Measurements from ENCODE around the gene PMM2. TPM values are rescaled to one million over a fixed set of nuclear protein-coding genes. Genes with fewer than 3 reads are reported as not detected.
"Not testable (repeated sequence)": the region's sequence is repeated elsewhere in the genome, so short reads cannot be mapped to it uniquely, and the experiment has no call there.

PMM2 gene
- total RNA-seq, 4 donors from 2014 or later = 35.9 to 98.6 (median 48.6) TPM

GRCh38 chr16:8831871-8832716 lies 34.5 kb downstream of the PMM2 start:
- TF ChIP-seq, protein P1, sequence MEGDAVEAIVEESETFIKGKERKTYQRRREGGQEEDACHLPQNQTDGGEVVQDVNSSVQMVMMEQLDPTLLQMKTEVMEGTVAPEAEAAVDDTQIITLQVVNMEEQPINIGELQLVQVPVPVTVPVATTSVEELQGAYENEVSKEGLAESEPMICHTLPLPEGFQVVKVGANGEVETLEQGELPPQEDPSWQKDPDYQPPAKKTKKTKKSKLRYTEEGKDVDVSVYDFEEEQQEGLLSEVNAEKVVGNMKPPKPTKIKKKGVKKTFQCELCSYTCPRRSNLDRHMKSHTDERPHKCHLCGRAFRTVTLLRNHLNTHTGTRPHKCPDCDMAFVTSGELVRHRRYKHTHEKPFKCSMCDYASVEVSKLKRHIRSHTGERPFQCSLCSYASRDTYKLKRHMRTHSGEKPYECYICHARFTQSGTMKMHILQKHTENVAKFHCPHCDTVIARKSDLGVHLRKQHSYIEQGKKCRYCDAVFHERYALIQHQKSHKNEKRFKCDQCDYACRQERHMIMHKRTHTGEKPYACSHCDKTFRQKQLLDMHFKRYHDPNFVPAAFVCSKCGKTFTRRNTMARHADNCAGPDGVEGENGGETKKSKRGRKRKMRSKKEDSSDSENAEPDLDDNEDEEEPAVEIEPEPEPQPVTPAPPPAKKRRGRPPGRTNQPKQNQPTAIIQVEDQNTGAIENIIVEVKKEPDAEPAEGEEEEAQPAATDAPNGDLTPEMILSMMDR (IDR thresholded peaks at IDR 0.05) = no peak
- ATAC-seq (ENCODE audit: low FRiP score) = no peak

DNA sequence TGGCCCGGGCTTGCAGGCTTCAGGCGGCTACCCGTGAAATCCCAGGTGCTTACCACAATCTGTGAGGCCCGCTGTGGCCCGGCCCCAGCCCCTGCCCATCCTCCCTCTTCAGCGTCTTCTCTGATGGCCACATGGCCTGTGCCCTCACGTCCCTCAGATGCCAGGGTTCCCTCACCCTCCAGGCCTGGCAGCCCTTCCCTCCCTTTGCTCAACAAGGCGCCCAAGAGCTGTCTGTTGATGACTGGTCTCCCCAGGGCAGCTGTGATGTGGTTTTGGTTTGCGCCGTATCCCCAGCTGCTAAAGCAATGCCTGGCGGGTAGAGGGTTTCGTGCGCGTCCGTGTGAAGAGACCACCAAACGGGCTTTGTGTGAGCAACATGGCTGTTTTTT lies 35.1 kb downstream of the PMM2 start:
- TF ChIP-seq, protein P1 (IDR thresholded peaks at IDR 0.05) = no peak
- no peak for ATAC-seq (ENCODE audit: low FRiP score)
- DNase-seq (ENCODE audit: low spot score) = no peak

More at GRCh38 chr16:8831871-8832716, 34.5 kb downstream of the PMM2 start:
- DNase-seq (ENCODE audit: low spot score) = no peak

DNA sequence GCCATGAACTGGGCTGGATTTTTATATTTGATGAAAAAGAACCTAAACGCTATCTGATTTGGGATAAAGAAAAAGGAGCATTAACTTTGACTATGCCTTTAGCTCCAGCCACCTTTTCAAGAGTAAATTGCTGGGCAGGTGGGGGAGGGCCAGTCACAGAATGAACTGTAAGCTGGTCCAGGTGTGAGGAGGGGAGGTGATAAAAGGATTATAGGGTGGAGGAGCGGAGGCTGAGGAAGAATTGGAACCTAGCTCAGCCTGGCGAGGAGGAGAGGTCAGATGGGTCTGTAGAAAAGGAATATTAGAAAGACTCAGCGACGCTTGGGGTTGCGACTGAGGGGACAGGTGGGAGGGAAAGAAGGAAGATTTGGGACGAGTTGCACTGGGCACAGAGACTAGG lies 39.2 kb downstream of the PMM2 start:
- not testable (repeated sequence) for ATAC-seq (ENCODE audit: low FRiP score); DNase-seq (ENCODE audit: low spot score)

- ATAC-seq (ENCODE audit: low FRiP score); DNase-seq (ENCODE audit: low spot score): not testable (repeated sequence)
Observed at GRCh38 chr16:8837594-8837993, 40.0 kb downstream of the PMM2 start.

DNA sequence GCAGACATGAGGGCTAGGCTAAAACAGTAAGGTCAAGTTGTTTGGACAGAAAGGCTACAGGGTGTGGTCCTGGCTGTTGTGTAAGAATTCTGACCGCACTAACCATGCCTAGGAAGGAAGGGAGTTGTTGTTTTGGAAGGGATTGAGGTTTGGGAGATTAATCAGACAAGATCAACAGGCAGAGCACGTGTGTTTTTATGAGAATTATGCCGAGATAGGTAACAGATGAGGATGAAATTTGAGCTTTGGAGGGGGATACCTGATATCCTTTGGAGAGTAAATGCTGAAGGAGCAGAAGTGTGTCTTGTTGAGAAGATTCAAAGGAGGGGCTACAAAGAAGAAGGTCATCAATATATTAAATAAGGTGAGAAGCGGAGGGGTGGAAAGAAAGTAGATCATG lies 44.4 kb downstream of the PMM2 start:
- DNase-seq (ENCODE audit: low spot score); ATAC-seq (ENCODE audit: low FRiP score): not testable (repeated sequence)

GRCh38 chr16:8843296-8843695 lies 45.7 kb downstream of the PMM2 start:
- DNase-seq (ENCODE audit: low spot score); ATAC-seq (ENCODE audit: low FRiP score): not testable (repeated sequence)

DNA sequence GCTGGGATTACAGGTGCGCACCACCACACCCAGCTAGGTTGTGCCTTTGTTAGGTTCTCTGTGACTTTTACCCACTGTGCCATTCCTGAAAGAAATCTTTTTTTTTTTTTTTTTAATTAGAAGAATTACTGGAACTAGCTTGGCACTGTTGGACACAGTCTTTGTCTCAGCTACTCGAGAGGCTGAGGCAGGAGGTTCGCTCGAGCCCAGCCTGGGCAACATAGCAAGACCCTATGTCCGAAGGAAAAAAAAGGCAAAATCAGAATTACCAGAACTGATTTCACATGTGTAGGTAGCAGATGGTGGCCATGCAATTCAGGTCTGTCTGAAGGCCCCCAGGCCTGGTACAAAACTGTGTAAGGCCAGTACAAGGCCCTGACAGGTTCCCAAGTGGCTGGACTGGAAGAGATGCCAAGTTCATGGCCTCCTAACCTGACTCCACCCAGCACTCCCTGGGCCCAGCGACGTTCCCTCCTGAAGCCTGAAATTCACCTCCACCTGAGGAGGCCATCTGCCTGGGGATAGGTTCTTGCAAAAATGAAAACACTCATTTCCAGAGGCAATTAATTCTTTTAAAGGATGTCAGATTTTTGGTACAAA lies 48.2 kb downstream of the PMM2 start:
- TF ChIP-seq, protein P1 (IDR thresholded peaks at IDR 0.05) = no peak
- no peak for DNase-seq (ENCODE audit: low spot score)
- ATAC-seq (ENCODE audit: low FRiP score) = no peak

- TF ChIP-seq, protein P1 (IDR thresholded peaks at IDR 0.05) = no peak
- ATAC-seq (ENCODE audit: low FRiP score) = no peak
- no peak for DNase-seq (ENCODE audit: low spot score)
Observed at GRCh38 chr16:8846401-8846932, 48.8 kb downstream of the PMM2 start.

- TF ChIP-seq, protein P1 (IDR thresholded peaks at IDR 0.05) = no peak
- no peak for ATAC-seq (ENCODE audit: low FRiP score)
- no peak for DNase-seq (ENCODE audit: low spot score)
Observed at GRCh38 chr16:8847145-8847544, 49.5 kb downstream of the PMM2 start.
